H7 (cell line): ENCODE data around the gene HIVEP3. TPM values are rescaled to one million over a fixed set of nuclear protein-coding genes. Genes with fewer than 3 reads are reported as not detected.

Source experiments
- DNase-seq: peaks from one replicate; pipeline ENCODE4 v3.0.0; 2012
- H3K27me3 ChIP-seq: 2 replicates; pipeline ENCODE4 v1.6.0; 2011; ENCODE audit warnings: mild to moderate bottlenecking, low read length; ENCODE audit not compliant: control insufficient read depth, insufficient read depth
- H3K36me3 ChIP-seq: replicated peaks from 2 replicates; pipeline ENCODE4 v1.5.1; 2011; ENCODE audit warnings: low read length; ENCODE audit not compliant: control insufficient read depth, insufficient read depth
- H3K4me3 ChIP-seq: 2 replicates; pipeline ENCODE4 v1.5.1; 2011; ENCODE audit warnings: low read depth, mild to moderate bottlenecking, control low read depth, low read length, moderate library complexity; ENCODE audit not compliant: insufficient read depth
- total RNA-seq: library from RNA; depleted of rRNA; stranded (reverse); fragments of >200 nt; shearing (Covaris generic); gene quantifications from 2 replicates; pipeline ENCODE4 v1.2.3, GENCODE V29; 2014

The HIVEP3 gene
- total RNA-seq, 1 experiment from 2014 or later = 1.8 TPM

GRCh38 chr1:41658431-41659158 is 260.1 kb downstream of the HIVEP3 start:
- no peak overlapping the region for H3K4me3 ChIP-seq
- H3K27me3 ChIP-seq = peaks cover 25% of the 10 kb centered on the region
- no peaks in the 10 kb centered on the region for H3K36me3 ChIP-seq
- DNase-seq = no peak

DNA sequence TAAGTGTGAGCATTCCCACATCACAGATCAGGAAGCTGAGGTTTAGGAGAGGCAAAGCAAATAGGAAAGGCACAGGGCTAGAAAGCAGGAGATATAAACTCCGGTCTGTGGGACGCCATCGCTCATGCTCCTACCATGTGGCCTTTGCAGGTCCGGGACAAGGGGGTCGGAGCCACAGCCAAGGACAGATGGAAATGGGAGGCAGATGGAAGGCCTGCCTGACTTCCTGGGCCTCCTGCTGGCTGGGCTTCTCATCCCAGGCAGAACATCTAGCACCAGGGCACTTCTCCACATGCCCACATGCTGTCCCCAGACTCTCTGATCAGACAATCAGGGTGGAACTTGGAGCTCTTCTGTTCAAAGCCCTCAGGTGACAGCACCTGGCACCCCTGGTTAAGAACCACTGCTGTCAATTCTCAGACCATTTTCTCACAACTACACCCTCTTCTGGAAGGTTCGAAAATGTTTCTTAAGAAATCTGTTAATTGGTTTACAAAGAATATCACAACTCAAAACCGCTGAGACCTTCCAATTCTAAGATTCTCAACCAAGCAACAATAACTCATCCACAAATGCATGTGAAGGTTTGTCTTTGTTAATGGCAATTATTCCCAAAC is 260.9 kb downstream of the HIVEP3 start:
- H3K36me3 ChIP-seq = no peaks in the 10 kb centered on the region
- no peak overlapping the region for H3K4me3 ChIP-seq
- peaks cover 23% of the 10 kb centered on the region for H3K27me3 ChIP-seq
- no peak for DNase-seq

DNA sequence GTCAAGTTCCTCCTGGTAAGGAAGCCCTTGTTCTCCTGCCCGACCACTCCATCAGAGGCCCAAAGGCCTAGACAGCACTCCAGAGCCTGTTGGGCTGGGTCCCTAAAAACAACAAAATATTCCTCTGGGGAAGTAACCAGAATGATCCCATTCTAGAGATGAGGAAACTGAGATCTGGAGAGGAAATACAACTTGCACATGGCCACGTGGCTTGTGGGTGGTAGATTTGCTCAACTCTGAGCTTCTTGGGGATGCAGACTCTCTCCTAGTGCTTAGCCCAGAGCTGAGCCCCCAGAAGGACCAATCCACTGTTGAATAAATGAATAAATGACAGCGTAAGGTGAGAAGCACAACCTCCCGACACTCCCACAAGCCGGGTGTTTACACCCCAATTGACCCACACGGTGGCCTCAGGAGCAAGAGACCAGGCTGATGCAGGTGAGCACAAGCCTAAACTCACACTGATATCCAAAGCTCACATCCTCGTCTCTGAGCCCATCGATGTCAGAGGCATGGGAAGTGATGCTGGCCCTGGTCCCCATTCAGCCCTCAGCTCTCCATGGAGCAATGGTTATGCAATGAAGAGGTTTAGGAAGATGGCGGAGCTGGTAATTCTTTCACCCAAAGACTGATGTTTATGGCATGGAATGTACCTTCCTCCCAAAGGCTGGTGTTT is 261.8 kb downstream of the HIVEP3 start:
- DNase-seq = no peak
- Histone ChIP-seq H3K36me3 (no peaks in the 10 kb centered on the region), H3K4me3 (no peak overlapping the region)

GRCh38 chr1:41656068-41656467 is 262.7 kb downstream of the HIVEP3 start:
- H3K4me3 ChIP-seq = no peak overlapping the region
- H3K27me3 ChIP-seq = peaks cover 12% of the 10 kb centered on the region
- DNase-seq = no peak
- no peaks in the 10 kb centered on the region for H3K36me3 ChIP-seq

More for the DNA sequence above, 261.8 kb downstream of the HIVEP3 start:
- peaks cover 20% of the 10 kb centered on the region for H3K27me3 ChIP-seq

DNA sequence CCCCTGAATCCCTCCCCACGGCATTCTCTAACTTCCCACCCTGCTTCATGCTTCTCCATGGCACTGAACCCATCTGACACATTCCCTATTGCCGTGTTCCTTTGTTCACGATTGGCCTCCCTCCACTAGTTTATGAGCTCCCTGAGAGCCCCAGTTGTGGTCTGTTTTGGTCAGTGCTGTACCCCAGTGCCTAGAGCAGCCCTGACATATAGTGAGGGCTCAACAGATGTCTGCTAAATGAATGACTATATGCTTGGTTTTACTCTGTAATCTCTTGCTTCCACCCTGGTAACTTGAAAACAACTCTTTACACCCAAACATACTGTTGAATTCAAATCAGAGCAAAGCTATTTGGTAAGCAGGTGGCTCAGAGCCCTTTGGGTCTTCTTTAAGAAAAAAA is 263.1 kb downstream of the HIVEP3 start:
- peaks cover 8% of the 10 kb centered on the region for H3K27me3 ChIP-seq
- no peak for DNase-seq
- no peaks in the 10 kb centered on the region for H3K36me3 ChIP-seq
- H3K4me3 ChIP-seq = no peak overlapping the region

DNA sequence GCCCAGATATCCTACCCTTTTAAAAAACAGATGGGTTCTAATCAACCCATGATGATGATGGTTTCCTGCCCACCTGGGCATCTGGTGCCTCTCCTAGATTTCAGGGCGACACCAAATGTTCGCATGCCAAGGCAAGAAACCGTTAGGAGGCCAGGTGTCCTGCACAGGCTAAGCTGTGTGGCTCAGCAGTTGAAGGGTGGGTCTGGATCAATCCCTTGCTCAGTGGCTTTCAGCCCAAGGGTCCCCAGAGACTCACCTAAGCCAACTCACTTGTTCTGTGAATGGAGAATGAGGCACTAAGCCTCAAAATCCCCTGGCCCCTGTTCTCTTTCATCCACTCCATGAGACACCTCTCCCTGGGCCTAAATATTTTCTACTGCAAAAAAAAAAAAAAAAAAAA is 265.1 kb downstream of the HIVEP3 start:
- DNase-seq = no peak
- Histone ChIP-seq H3K27me3 (no peaks in the 10 kb centered on the region), H3K36me3 (no peaks in the 10 kb centered on the region), H3K4me3 (no peak overlapping the region)

DNA sequence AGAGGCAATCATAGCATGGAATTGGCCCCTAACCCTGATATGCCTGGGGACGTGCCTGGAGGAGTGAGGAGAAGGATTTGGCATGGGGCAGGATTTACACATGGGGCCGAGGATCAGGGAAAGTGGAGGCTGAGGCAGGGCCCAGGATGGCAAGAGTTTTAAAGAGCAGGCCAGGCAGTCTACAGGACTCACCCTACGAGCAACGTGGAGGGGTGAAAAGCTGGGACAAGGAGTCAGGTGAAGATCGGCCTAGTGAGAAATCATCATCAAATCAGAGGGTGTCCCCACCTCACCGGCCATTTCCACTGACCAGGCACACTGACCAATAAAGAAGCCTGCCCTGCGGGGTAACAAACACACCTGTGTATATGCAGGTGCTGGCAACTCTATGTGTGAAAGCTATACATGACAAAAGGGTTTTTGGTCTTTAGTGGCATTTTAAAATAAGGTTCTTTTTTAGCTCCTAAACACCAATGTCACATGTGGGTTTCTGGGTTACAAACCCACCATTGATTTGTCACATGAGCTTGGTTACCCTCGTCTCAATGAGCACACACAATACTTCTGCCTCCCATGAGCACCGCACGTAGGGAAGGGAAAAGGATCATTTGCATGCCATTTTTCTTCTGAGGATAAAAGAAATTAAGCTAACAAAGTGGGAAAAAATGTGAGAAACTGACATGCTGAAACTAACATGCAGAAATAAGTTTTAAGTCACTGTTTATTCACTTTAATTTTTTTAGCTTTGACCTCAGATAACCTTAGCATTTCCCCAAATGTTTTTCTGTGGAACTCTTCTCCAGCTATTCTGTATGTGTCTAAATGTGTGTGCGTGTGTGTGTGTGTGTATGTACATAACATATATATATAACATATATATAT is 266.1 kb downstream of the HIVEP3 start:
- DNase-seq = no peak
- H3K4me3 ChIP-seq = no peak overlapping the region
- no peaks in the 10 kb centered on the region for H3K36me3 ChIP-seq
- no peaks in the 10 kb centered on the region for H3K27me3 ChIP-seq

- no peak overlapping the region for H3K4me3 ChIP-seq
- no peaks in the 10 kb centered on the region for H3K36me3 ChIP-seq
- no peaks in the 10 kb centered on the region; the same call in 1 of the 2 replicates for H3K27me3 ChIP-seq
- DNase-seq = no peak
These were observed 268.5 kb downstream of the HIVEP3 start for GRCh38 chr1:41650028-41650880.

- no peak for DNase-seq
- no peaks in the 10 kb centered on the region for H3K36me3 ChIP-seq
- H3K27me3 ChIP-seq = no peaks in the 10 kb centered on the region; the same call in 1 of the 2 replicates
- no peak overlapping the region for H3K4me3 ChIP-seq
These were observed 269.2 kb downstream of the HIVEP3 start for GRCh38 chr1:41649396-41650027.

- DNase-seq = no peak
- Histone ChIP-seq H3K36me3 (no peaks in the 10 kb centered on the region), H3K27me3 (no peaks in the 10 kb centered on the region; the same call in 1 of the 2 replicates), H3K4me3 (no peak overlapping the region)
These were observed 269.9 kb downstream of the HIVEP3 start for GRCh38 chr1:41648844-41649243.

DNA sequence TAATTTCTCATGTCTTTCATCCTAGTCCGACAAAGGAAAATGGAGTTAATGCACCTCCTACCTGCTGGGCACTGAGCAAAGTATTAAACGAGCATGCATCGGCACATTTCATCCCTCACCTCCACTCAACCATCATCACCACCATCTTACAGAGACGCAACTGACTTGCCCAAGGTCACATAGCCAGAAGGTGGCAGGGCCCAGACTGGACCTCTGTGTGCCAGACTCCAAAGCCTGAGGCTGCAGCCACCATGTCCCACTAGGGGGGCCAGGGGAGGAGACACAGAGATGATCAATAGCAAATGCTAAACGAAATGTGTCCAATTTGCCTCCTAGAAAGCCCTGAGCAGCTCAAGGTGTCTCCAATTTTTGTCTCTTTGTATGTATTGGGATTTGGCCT is 270.5 kb downstream of the HIVEP3 start:
- no peak for DNase-seq
- Histone ChIP-seq H3K4me3 (no peak overlapping the region), H3K36me3 (no peaks in the 10 kb centered on the region), H3K27me3 (no peaks in the 10 kb centered on the region; the same call in 1 of the 2 replicates)

DNA sequence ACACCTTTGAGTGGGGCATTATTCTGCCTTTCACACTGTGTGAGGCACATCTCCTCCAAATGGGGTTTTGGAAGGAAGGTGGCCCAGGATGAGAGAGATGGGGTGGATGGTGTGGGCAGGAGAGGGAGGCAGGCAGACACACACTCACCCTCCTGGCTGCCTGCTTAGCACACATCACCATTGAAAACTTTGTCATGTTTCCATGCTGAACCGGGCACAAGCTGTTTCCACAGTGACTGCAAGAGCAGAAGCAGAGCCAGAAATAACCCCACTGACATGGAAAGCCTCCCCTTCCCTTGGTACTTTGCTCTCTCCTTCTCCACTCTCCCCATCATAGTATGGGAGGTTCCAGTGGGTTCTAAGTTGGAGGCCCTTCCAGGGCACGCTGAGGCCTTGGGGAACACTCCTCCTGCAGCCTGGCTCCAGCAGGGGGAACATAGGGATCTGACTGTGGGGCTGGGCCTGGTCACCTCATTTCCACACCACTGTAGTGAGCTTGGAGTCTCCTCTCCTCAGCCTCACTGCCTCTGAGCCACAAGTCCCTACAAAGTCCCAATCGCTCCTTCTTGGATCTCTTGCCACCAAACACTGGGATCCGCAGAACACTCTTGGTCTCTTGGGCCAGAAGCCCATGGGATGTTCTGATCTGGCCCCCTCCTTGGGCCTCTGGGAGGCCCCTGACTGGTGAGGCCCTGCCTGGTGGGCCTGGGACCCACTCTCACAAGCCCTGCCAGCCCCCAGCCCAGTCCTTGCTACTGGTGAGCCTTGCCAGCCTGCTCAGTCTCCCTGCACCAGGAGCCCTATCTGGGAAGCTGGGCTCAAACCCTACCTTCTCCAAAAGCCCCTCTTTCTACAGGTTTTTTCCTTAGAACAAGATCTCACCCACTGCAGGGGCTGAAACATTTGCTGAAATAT is 271.2 kb downstream of the HIVEP3 start:
- Histone ChIP-seq H3K27me3 (no peaks in the 10 kb centered on the region; the same call in 1 of the 2 replicates), H3K36me3 (no peaks in the 10 kb centered on the region)
- DNase-seq = no peak

More for the DNA sequence above, 271.2 kb downstream of the HIVEP3 start:
- no peak overlapping the region for H3K4me3 ChIP-seq
